ENCODE results near the gene LCLAT1. TPM values are rescaled to one million over a fixed set of nuclear protein-coding genes. Genes with fewer than 3 reads are reported as not detected.

Gene LCLAT1
- total RNA-seq, 1 experiment from 2014 or later = 32.9 TPM

DNA sequence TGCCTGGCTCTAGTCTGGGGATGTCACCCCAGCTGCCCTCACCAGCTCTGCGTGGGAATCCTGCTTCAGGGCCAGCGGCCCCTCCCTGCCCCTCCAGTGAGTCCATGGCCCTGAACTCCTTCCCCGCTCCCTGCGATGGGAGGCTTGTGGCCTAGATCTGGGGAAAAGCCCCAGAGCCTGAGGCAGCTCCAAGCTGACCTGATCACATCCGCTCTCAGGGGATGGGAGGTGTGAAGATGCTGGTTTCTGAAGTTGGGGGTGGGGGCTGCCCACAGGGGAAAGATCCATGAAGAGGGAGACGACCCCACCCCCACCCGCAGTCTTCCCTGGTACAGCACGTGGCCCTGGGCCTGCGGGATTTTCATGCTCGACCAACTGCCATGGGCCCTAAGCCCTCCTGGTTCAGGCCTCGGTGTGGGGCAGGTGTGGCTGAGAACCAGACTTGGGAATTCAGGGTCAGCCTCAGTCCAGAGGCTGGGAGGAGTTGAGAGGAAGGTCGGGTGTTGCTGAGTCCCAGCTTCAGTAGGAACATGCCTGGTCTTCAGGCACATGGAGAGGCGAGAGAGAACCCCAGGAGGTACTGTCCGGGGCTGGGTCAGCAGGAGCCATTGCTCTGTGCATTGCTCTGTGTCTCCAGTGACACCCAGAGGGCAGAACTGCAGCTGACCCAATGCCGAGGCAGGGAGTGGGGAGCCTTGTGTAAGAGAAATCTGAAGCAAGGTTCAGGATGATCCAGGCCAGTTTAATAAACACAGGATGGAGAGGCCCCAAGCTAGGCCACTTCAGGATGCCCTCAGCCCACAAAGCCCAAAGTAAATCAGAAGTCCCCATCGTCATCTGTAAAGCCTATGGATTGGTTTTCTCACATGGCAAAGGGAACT lies 245.1 kb downstream of the LCLAT1 start:
- Mint-ChIP-seq H3K36me3 (ENCODE audit: insufficient read depth in 1 of 3, low read depth in 3 of 3) (no peaks in the 10 kb centered on the region; a peak in 1 of 7 replicates), H3K27me3 (ENCODE audit: low read depth) (peaks cover 3% of the 10 kb centered on the region), H3K4me3 (no peak overlapping the region), H3K4me1 (peaks cover 12 to 23% of the 10 kb centered on the region in 2 experiments; a peak in 2 of 4 replicates), H3K9me3 (peaks cover 0 to 3% of the 10 kb centered on the region in 2 experiments; a peak in 1 of 5 replicates), H3K27ac (peak overlapping the region in 1 of 3 experiments; percentile 17; a peak in 3 of 7 replicates)
- H3K27me3 ChIP-seq (ENCODE audit: insufficient read depth, low read length) = no peaks in the 10 kb centered on the region
- no peak overlapping the region for H3T11ph ChIP-seq (ENCODE audit: low read length)
- H3K23ac ChIP-seq (ENCODE audit: insufficient read length, low read depth, low read length) = no peak overlapping the region
- no peak overlapping the region for H2BK15ac ChIP-seq (ENCODE audit: low read depth, low read length)
- no peaks in the 10 kb centered on the region for H3K9me3 ChIP-seq (ENCODE audit: control insufficient read depth, low read depth, low read length)
- H2AFZ ChIP-seq (ENCODE audit: low read length) = no peak overlapping the region
- no peaks in the 10 kb centered on the region for H3K4me1 ChIP-seq (ENCODE audit: insufficient read depth, low read length)
- no peak overlapping the region for H3K14ac ChIP-seq (ENCODE audit: insufficient read depth, low read length)
- H4K20me1 ChIP-seq (ENCODE audit: control insufficient read depth, insufficient read depth, insufficient read length) = no peaks in the 10 kb centered on the region
- H2BK12ac ChIP-seq (ENCODE audit: insufficient read length, low read depth, low read length) = no peak overlapping the region
- H3K18ac ChIP-seq (ENCODE audit: insufficient read length, low read depth, low read length) = no peak overlapping the region
- H3K79me1 ChIP-seq (ENCODE audit: insufficient read depth, low read depth, low read length, poor library complexity, severe bottlenecking) = no peaks in the 10 kb centered on the region
- TF ChIP-seq, protein P1, sequence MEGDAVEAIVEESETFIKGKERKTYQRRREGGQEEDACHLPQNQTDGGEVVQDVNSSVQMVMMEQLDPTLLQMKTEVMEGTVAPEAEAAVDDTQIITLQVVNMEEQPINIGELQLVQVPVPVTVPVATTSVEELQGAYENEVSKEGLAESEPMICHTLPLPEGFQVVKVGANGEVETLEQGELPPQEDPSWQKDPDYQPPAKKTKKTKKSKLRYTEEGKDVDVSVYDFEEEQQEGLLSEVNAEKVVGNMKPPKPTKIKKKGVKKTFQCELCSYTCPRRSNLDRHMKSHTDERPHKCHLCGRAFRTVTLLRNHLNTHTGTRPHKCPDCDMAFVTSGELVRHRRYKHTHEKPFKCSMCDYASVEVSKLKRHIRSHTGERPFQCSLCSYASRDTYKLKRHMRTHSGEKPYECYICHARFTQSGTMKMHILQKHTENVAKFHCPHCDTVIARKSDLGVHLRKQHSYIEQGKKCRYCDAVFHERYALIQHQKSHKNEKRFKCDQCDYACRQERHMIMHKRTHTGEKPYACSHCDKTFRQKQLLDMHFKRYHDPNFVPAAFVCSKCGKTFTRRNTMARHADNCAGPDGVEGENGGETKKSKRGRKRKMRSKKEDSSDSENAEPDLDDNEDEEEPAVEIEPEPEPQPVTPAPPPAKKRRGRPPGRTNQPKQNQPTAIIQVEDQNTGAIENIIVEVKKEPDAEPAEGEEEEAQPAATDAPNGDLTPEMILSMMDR (conservative IDR thresholded peaks at IDR 0.05) = peak; percentile 32; the same call in 2 of the 3 replicates
- H2AK5ac ChIP-seq (ENCODE audit: insufficient read length, low read length) = no peak overlapping the region
- no peaks in the 10 kb centered on the region for H3K79me2 ChIP-seq (ENCODE audit: insufficient read depth, low read length)
- no peak overlapping the region for H4K5ac ChIP-seq (ENCODE audit: insufficient read length, low read depth, low read length)
- no peak overlapping the region for H3K56ac ChIP-seq (ENCODE audit: insufficient read length, low read depth, low read length)
- H3K23me2 ChIP-seq (ENCODE audit: insufficient read length, low read depth, low read length, poor library complexity, severe bottlenecking) = no peaks in the 10 kb centered on the region
- no CpG with 5 or more reads among the region's 16 CpGs for WGBS (ENCODE audit: extremely low coverage, insufficient read length, low lambda C conversion rate)
- no peak for DNase-seq
- H3K27ac ChIP-seq (ENCODE audit: insufficient read length, low read depth, low read length) = no peak overlapping the region
- no peak overlapping the region for H3K4me2 ChIP-seq (ENCODE audit: insufficient read depth, insufficient read length, low read length)
- no peak overlapping the region for H4K91ac ChIP-seq (ENCODE audit: insufficient read length, low read depth, low read length)
- H2BK20ac ChIP-seq (ENCODE audit: low read depth, low read length, poor library complexity, severe bottlenecking) = no peak overlapping the region
- H3K9ac ChIP-seq (ENCODE audit: extremely low read depth, insufficient read length, low read length) = no peak overlapping the region
- H4K8ac ChIP-seq (replicated peaks; ENCODE audit: insufficient read length, low read depth, low read length) = no peak overlapping the region
- H3K4ac ChIP-seq (ENCODE audit: low read depth, low read length) = no peak overlapping the region
- no peak overlapping the region for H2BK120ac ChIP-seq (ENCODE audit: low read depth, low read length, poor library complexity, severe bottlenecking)
- H2BK5ac ChIP-seq (ENCODE audit: insufficient read length, low read length) = no peak overlapping the region

Data from H9 (cell line).